Measurements from ENCODE around the gene TPPP.

TPPP gene

DNA sequence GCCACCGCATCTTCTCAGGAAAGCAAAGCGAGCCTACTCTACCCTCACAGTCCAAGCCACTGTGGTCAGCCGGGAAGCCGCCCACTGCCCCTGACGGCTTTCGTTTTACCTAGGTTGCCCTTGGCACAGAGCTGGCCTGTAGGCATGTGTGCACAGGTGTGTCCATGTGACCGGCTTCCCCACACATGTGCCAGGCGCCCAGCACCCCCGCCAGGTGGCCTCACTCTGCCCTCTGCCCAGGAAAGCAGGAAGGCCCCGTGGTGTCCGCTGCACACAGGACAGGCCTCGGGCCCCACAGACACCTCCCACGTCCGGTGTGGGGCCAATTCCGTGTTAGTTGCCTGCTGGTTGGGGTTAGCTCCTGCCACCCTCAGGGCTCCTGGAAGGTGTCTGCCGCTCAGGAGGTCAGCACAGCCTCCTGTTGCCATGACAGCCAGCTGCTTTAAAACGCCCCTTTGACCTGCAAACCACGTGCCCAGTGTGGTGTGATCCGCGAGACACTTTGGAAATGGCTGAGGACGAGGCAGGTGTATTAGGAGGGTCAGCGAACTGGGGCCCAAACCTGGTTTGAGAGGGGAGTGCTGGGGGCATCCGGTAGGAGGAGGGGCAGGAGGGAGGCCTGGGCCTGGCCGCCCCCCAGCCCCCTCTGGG is 28.7 kb downstream of the TPPP start:
- no peak for DNase-seq

DNA sequence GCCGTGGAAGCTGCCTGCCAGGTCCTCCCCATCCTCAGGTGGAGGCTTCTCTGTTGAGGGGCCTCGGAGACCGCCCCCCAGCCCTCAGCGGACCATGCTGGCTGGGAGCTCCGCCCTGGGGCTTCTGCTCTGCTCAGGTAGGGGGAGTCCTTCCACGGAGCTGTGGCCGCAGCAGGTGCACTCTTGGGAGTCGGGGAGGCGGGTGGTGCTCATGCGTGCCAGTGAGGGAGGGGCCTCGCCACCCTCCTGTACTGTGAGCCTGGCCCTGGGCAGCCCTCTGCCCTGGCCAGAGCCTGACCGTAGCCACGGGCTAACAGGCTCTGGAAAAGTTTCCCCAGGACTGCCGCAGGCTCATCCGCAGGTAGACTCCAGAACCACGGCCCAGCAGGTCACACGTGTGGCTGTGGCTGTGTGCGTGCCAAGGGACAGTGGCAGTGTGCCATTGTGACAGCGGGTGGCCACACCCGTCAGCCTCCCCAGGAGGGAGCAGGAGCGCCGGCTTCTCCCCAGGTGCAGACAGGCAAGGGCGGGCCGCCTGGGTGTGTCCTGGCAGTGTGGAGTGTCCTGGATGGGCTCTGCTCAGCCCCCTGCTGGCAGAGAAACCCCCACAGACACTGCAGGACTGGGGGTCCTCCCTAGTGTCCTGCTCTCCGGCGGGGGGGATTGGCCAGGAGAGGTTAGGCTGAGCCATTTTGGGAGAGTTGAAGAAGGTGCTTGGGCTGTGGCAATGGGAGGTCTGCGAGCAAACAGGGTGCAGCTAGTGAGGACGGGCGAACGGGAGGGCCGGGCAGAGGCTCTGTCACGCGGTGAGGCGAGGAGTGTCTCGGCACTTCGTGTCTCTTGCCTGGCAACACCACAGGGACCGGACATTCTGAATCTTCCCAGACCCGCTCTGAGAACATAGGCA is 29.5 kb downstream of the TPPP start:
- DNase-seq: no peak

DNA sequence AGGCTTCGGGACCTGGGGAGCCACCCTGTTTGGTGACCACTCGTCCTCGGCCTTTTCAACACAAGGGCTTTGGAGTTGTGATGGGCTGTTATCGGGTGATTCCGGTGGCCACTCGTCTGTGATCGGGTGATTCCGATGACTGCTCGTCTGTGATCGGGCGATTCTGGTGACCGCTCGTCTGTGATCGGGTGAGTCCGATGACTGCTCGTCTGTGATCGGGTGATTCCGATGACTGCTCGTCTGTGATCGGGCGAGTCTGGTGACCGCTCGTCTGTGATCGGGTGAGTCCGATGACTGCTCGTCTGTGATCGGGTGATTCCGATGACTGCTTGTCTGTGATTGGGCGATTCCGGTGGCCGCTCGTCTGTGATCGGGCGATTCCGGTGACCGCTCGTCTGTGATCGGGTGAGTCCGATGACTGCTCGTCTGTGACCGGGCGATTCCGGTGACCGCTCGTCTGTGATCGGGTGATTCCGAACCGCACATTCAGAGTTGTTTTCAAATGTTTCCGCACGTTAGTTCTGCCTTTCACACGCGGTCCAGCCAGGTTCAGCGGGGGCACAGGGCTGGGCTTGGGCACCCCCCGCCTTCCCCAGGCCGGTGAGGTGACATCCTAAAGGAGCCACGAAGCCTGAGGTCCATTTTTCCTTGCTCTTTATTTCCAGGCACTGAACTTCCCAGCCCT is 30.3 kb downstream of the TPPP start:
- DNase-seq: no peak

DNA sequence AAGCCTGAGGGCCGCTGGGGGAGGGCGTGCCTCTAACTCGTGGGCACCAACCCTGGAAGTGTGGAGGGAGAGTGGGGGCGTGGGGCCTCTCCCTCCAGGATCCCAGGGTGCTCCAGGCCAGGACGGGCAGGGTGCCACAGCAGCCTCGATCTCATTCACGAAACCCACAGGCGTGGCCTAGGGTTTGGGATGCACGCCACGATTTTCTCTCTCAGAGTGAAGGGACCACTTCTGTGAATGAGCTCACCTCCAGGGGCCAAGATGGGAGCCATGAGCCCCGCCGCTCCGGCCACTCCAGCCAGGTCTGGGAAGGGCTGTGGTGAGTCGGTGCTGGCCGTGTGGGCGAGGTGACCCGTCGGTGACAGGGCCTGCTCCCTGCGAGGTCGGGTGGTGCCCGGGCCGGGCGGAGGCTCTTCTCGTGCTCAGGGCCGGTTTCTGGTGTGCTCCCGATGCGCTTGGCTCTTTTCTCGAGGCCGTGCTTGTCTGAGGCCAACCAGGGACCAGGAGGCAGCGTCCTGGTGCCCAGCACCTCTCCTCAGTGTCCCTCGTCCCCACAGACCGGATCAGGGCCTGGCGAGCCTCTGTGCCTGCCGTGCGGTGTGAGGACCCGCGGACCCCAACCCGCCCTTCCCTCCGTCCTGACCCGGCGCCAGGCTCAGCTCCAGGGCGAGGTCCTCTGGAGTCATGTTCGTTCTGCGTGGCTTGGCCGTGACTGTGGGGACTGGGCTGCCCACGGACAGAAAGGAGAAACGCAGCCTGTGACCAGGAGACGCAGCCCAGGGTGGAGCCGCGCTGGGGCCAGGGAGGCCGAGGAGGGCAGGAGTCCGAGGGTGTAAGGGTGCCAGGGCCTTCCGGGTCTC is 31.0 kb downstream of the TPPP start:
- no peak for DNase-seq

DNA sequence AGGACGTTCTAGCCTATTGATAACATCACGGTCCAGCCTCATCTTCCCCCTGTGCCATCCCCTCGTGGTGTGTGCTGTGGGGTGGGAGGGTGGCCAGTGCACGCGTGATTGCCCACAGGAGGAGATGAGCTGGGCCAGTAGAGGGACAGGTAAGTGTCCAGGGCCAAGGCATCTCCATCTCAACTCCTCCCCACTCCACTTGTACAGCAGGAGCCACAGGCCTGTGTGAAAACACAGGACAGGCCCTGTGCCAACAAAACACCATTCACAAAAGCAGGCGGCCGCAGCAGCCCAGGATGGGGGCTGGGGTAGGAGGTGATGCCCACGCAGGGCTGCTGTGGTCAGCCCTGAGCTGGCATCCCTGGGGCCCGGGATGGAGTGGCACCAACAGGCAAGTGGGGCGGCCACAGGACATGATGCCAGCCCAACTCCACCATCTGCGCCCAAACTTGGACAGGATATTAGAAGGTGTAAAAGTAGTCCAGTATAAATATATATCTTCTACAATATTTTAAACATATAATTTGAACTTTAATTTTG is 32.6 kb downstream of the TPPP start:
- DNase-seq: no peak

DNA sequence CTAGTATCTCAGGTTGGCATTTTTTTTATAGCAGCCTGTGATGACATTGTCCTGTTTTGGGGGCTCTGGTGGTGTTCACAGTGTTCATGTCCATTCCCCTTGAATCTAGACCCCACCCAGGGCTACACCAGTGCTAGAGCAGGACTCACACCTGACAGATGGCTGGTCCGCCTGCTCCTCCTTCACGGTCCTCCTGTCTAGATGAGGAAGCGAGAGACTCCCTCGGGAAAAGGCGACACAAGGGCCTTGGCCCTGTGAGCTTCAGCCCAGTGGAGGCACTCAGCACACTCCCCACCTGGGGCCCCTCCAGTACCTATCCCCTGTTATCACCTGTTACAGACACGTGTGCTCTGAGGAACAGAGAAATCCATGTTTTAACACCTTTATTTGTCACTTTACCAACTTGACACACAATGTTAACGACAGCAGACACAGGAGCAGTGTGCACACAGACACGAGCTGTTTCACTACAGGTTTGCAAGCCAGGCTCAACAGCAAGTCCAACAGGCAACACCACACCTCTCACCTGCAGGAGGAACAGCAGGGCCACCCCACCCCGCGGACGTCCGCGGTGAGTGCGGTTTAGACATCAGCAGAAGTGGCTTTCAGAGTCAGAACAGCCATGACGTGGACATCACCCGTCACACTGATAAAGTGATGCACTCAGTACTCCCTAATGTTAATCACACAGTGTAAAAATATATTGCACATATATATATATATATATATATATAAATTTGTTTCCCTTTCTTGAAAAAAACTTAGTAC is 33.5 kb downstream of the TPPP start:
- no peak for DNase-seq

DNA sequence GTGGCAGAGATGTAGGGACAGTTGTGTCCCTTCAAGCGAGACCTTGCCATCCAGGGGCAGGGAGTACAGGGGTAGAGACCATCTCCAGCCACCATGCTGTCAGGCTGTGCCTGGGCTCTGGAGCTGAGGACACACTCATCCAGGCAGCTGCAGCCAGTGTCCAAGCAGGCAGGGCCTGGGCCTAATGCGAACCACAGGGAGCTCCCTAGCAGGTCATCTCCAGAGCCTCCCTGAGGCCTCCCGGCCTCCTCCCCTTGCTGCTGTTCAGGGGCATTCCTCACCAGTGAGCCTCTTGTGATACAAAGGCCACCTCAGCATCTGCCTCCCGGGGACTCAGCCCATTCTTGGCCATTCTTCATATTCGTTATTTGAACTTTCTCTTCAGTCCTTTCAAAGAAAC is 35.0 kb downstream of the TPPP start:
- DNase-seq: no peak

DNA sequence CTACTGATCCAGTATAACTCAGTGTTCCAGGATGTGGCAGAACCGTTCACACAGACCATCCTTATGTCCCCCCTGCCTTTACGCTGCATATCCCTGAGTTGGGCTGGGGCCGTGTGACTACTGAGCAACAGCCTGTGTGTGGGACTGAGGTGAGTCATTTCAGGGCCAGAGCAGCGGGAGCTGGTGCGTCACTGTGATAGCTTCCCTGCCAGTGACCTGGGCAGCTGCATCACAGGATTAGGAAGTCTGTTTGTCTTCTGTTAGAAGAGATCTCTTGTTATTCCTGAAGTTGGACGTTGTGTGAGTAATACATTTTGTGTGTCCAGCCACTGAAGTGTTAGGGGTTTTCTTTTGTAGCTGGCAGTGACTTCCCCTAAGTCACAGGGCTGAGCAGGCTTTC is 35.6 kb downstream of the TPPP start:
- DNase-seq: no peak

DNA sequence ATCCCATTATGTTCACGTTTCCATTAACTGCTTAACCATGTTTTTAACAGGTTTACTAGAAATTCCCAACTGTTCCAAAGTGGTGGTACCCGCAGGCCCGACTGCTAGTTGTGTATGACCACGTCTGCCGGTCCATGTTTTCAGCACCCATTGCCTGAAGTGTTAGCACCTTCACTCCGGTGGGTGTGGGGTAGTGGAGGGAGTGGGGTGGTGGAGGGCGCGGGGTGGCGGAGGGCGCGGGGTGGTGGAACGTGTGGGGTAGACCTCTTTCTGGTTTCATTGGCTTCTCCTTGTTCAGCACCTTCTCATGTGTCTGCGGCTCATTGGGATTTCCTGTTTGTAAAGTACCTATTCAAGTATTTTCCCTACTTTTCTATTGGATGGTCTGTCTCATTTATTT is 37.7 kb downstream of the TPPP start:
- DNase-seq: no peak

DNA sequence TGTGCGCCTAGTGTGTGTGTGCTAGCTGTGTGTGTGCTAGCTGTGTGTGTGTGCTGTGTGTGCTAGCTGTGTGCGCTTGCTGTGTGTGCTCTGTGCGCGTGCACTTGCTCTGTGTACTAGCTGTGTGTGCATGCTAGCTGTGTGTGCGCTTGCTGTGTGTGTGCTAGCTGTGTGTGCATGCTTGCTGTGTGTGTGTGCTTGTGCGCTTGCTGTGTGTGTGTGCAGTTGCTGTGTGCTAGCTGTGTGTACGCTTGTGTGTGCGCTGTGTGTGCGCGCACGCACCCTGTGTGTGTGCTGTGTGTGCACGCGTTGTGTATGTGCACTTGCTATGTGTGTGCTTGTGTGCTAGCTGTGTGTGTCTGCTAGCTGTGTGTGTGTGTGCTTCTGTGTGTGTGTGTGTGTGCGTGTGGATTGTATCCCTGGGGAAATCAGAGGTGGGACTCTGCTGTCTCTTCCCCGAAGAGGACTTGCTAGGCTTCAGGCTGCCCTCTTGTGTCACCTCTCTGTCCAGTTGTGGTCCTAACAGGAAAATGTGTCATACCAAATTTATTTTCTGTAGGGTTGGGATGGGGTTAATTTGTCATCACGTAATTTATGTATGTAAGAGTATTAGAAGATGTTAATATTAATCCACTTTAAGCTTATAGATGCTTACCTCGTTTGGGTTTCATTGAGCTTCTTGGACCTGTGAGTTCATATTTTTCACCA is 38.9 kb downstream of the TPPP start:
- DNase-seq: no peak

DNA sequence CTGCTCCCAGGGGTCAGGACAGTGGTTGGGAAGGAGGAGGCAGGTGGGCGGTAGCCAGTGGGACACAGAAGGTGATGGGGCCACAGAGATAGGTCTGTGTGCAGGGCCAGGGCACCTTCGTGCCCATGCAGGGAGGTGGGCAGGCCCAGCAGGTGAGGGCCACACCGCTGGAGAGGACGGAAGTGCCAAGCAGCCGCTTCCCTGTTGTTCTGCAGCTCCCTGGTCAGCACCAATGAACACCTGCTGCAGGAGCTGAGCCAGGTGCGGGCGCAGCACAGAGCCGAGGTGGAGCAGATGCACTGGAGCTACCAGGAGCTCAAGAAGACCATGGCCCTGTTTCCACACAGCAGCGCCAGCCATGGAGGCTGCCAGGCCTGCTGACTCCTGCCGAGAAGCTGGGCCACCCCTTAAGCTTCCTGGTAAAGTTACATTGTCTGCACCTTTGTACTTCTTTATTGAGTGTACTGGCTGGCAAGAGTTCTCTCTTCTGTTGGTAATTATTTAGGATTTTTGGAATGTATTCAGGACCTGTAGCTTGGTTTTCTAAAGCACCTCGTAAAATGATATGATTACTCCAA is 40.3 kb downstream of the TPPP start:
- no peak for DNase-seq

DNA sequence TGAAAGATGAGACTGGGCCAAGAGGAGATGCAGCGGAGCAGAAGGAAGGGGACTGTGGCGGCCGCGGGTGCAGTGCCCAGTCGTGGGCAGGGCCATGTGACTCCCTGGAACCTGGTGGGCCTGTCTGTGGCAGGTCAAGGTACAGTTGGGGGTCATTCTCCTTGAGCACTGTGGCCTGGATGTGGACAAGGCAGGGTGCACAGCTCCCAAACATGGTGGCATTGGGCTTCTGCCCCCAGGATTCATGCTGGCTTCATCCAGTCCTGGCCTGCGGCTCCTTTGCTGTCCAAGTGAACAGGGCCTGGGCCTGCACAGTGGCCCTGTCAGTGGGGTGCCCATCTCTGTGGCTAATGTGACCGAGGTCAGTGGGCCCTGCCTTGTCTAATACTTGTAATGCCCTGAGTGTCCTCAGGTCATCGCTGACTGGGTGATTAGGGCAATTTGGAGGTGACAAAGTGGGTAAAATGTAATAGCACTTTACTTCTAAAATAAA is 41.1 kb downstream of the TPPP start:
- no peak for DNase-seq

DNA sequence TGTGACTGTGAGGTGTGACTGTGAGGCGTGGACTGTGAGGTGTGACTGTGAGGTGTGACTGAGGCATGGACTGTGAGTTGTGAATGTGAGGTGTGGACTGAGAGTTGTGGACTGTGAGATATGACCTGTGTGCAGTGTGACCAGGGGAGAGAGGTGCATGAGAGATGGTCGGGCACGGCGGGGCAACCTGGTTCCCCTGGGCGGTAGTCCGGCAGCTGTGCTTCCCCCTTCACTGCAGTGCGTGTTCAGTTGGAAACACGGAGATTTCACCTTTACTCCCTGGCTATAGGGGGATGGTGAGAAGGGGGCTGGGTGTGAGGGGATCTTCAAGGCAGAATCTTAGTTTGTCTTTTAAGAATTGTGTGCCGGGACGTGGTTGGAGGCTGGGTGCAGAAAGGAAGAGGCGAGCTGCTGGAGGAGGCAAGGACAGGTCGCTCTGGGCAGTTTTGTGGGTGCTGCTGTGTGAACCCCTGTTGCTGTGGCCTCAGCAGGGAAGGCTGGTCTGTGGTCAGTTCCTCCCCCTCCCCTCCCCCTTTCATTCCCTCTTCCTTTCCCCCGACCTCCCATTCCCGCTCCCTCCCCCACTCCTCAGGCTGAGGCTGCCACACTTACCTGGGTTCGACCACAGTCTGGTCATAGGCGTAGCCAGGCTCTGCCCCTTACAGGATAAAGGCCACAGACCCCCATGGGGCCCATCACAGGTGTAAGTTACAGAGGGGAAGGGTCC is 41.7 kb downstream of the TPPP start:
- DNase-seq: no peak

DNA sequence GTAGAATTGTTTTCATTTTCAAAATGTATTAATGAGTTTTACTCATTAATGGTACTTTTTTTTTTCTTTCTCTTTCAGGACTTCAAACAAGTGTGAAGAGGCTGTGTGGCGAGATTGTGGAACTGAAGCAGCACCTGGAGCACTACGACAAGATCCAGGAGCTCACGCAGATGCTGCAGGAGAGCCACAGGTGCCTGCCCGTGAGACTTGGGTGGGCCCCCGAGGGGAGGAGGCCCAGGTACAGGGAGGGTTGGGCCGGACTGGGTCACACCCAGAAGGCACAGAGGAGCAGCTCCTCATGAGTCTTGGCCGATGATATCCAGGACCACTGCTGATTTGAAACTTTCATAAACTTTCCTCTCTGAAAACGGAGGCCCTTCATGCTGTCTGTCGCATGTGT is 45.4 kb downstream of the TPPP start:
- no peak for DNase-seq

DNA sequence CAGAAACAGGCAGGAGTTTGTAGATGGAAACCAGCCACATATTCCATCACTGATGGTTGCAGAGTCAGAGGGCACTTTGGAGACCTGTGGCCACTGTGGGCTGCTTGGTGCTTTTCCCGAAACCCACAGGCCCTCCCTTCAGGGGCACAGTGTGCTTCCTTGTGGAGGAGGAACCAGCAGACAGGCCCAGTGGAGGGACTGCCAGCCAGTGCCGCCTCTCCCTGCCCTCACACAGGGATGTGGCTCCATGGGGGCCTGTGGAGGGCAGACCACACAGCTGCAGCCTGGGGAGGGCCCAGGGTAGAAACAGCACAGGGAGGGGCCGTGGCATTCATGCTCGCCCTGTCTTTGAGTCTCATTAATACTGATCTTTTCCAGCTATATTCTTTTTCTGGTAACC is 45.8 kb downstream of the TPPP start:
- no peak for DNase-seq

DNA sequence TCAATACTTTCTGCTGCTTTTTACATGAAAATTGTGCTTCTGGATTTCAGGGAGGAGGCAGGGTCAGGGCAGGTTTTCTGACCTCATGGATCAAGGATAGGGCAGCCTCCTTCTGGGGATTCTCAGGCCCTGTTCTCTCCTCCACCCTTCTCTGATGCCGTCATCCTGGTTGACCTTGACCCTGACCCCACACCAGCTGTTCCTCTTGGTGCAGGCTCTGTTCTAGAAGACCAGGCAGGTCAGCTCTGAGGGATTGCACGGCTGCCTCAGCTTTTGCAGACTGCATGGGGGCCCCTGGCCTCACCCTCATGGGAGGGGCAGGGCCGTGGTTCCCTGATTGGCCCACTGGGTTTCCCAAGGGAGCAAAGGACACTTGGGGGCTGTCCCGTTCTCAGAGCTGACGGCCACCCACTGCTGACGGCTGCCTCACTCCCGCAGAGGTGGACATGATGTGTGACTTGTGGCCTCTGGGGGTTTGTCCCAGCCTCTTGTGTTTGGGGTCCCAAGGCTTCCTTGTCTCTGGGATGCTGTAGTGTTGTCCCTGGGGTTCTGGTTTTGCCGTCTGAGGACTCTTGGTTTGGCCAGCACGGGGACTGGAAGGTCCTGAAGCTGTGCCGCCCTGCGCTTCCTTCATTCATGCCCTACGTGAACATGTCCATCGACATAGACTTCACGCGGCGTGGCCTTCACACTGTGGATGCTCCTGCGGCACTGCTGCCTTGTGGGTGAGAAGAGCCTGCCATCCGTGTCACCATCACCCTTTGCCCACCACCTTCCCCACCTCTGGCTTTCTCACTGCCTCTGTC is 46.6 kb downstream of the TPPP start:
- DNase-seq: no peak

DNA sequence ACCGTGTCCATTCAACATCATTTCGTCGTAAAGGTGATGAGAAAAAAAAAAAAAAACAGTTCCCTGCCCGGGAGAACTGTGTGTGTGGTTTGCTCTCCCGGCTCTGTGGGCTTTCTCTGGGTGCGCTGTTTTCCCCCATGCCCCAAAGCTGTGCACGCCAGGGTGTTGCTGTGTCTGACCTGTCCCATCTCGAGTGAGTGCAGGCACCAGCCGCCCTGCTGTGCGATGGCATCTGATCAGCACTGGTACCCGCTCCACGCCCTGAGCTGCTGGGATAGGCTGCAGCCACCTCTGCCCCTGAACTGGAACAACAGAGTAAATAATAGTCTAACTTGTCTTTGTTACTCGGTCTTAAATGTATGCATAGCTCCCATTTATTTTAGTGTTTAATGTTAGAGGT is 47.7 kb downstream of the TPPP start:
- no peak for DNase-seq

DNA sequence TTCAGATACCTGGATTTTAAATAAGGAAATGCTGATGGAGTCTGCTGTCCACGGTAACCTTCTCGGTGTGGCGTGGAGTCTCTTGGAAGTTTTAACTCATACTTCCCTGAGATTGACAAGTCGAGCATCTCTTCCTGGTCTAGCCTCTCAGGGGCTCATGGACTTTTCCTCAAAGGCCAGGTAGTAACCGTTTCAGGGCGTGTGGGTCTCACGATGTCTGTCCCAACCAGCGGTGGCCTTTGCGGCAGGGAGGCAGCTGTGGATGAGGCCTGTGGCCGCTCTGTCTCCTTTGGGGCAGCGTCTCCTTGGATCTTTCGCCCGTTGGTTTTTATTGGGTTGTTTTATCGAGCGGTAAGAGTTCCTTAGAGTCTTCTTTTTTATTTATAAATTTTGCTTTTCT is 48.2 kb downstream of the TPPP start:
- DNase-seq: no peak

DNA sequence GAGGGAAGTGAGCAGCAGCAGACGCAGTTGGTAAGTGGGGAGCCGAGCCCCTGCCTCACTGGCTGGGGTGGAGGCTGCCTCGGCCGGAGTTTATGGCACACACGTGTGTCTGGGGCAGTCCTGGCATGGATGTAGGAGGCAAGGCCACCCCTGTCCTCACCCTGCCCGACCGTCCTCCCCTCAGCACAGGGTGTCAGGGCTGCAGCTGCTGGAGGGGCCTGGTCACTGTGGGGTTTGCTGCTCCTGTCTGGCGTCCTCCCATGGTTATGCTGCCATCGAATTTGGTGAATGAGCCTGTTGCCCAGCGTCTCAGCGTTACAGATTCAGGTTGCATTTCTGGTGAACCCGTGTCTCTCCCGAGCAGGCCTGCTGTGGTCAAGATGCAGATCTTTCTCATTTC is 48.6 kb downstream of the TPPP start:
- no peak for DNase-seq
